Measurements from ENCODE around the gene TOP2B. TPM values are rescaled to one million over a fixed set of nuclear protein-coding genes. Genes with fewer than 3 reads are reported as not detected.

The TOP2B gene
- polyA plus RNA-seq, 2 of the 4 experiments (the other 2 are of a cell fraction): 65.8 to 95.7 TPM

DNA sequence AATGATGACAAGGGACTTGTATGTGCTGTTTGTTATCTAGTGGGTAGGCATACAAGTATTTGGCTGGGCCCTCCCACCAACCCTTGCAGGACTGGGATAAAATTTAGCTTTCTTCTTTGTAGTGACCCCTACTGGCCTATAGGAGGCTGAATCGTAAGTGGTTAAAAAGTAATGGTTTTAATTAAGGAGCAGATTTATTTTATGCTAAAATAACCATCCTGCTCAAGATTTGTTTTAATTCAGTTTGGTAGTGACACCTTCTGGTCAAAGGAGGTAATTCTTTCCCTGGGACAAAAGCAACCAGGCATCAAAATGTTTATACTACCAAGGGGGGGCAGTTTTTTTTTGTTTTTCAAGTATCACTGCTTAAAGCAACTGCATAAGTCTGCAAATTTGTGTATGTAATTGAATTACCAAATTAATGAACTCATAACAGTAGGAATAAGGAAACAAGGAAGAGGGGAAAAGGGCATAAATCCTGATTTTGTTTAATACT is 70.7 kb downstream of the TOP2B start (continued):
- TF ChIP-seq, protein P1, sequence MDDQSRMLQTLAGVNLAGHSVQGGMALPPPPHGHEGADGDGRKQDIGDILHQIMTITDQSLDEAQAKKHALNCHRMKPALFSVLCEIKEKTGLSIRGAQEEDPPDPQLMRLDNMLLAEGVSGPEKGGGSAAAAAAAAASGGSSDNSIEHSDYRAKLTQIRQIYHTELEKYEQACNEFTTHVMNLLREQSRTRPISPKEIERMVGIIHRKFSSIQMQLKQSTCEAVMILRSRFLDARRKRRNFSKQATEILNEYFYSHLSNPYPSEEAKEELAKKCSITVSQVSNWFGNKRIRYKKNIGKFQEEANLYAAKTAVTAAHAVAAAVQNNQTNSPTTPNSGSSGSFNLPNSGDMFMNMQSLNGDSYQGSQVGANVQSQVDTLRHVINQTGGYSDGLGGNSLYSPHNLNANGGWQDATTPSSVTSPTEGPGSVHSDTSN (IDR thresholded peaks at IDR 0.05): no peak
- TF ChIP-seq RAD21 (conservative IDR thresholded peaks at IDR 0.05 in 1 of 2, IDR thresholded peaks at IDR 0.05 in 1 of 2): peak; percentile 78 to 86

DNA sequence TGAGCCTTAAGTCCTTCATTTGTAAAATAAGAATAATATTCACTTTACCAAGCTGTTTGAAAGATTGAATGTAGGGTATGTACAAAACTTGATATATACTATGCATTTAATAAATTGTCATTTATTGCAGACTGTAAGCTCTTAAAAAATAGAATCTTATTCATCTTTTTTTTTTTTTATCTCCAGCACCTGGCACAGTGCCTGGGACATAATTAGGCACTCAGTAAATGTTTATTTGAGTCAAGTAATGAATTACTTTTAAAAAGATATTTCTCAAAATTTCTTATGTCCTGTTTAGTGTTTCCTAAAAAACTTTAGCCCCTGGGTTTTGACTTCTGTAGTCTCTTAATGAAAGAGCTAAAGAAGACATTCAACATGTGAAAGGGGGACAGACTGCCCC is 71.7 kb downstream of the TOP2B start:
- DNase-seq (ENCODE audit: low read depth in 1 of 2, low spot score in 1 of 2): no peak
- Histone ChIP-seq H3K4me3 (no peak overlapping the region), H3K4me2 (peak overlapping the region; percentile 68), H3K9me3 (no peaks in the 10 kb centered on the region), H3K27ac (peak overlapping the region; percentile 91), H3K4me1 (peaks cover 58% of the 10 kb centered on the region)
- no peak for FAIRE-seq
- TF ChIP-seq HOXB5 (CRISPR knock-in tag; IDR thresholded peaks at IDR 0.05) (no peak), CHD2 (IDR thresholded peaks at IDR 0.05; ENCODE audit: low read length, partially characterized antibody) (no peak), SREBF2 (IDR thresholded peaks at IDR 0.05) (no peak), JUNB (IDR thresholded peaks at IDR 0.05) (no peak), TP53 (CRISPR knock-in tag; IDR thresholded peaks at IDR 0.05) (no peak), ZC3H11A (IDR thresholded peaks at IDR 0.05) (no peak), HOXB13 (CRISPR knock-in tag; IDR thresholded peaks at IDR 0.05; ENCODE audit: low read depth) (no peak), CEBPB (IDR thresholded peaks at IDR 0.05) (no peak), ZNF302 (CRISPR knock-in tag; IDR thresholded peaks at IDR 0.05) (no peak), CBX2 (IDR thresholded peaks at IDR 0.05; ENCODE audit: borderline replicate concordance, low read depth) (no peak), ESRRA (IDR thresholded peaks at IDR 0.05; ENCODE audit: borderline replicate concordance, low read length) (no peak), BHLHE40 (IDR thresholded peaks at IDR 0.05; ENCODE audit: low read depth, low read length) (no peak), KDM1A (IDR thresholded peaks at IDR 0.05; ENCODE audit: low read depth) (no peak), NPAS2 (CRISPR knock-in tag; IDR thresholded peaks at IDR 0.05; ENCODE audit: borderline replicate concordance) (no peak), TFCP2L1 (CRISPR knock-in tag; IDR thresholded peaks at IDR 0.05) (no peak)
- TF ChIP-seq, protein P2, sequence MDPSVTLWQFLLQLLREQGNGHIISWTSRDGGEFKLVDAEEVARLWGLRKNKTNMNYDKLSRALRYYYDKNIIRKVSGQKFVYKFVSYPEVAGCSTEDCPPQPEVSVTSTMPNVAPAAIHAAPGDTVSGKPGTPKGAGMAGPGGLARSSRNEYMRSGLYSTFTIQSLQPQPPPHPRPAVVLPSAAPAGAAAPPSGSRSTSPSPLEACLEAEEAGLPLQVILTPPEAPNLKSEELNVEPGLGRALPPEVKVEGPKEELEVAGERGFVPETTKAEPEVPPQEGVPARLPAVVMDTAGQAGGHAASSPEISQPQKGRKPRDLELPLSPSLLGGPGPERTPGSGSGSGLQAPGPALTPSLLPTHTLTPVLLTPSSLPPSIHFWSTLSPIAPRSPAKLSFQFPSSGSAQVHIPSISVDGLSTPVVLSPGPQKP (IDR thresholded peaks at IDR 0.05; ENCODE audit: low read depth, low read length): no peak
- TF ChIP-seq, protein P1 (IDR thresholded peaks at IDR 0.05): no peak
- TF ChIP-seq, protein P3, sequence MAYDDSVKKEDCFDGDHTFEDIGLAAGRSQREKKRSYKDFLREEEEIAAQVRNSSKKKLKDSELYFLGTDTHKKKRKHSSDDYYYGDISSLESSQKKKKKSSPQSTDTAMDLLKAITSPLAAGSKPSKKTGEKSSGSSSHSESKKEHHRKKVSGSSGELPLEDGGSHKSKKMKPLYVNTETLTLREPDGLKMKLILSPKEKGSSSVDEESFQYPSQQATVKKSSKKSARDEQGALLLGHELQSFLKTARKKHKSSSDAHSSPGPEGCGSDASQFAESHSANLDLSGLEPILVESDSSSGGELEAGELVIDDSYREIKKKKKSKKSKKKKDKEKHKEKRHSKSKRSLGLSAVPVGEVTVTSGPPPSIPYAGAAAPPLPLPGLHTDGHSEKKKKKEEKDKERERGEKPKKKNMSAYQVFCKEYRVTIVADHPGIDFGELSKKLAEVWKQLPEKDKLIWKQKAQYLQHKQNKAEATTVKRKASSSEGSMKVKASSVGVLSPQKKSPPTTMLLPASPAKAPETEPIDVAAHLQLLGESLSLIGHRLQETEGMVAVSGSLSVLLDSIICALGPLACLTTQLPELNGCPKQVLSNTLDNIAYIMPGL (CRISPR knock-in tag; IDR thresholded peaks at IDR 0.05; ENCODE audit: borderline replicate concordance): no peak
- TF ChIP-seq, protein P4, sequence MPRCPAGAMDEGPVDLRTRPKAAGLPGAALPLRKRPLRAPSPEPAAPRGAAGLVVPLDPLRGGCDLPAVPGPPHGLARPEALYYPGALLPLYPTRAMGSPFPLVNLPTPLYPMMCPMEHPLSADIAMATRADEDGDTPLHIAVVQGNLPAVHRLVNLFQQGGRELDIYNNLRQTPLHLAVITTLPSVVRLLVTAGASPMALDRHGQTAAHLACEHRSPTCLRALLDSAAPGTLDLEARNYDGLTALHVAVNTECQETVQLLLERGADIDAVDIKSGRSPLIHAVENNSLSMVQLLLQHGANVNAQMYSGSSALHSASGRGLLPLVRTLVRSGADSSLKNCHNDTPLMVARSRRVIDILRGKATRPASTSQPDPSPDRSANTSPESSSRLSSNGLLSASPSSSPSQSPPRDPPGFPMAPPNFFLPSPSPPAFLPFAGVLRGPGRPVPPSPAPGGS (IDR thresholded peaks at IDR 0.05): no peak
- no peak for ATAC-seq
- CTCF ChIA-PET: interaction anchor here (0.6 to 4.8 kb wide), 35 partner anchors 9 to 918 kb away, joined by 3 to 45 read pairs (median 5); partner anchors contain the start of gene RARB
- POLR2A ChIA-PET: interaction anchor here (1.3 to 2.7 kb wide), 2 partner anchors 165 to 169 kb away, joined by 4 to 46 read pairs; partner anchors contain the start of gene RARB

Data from A549 (cell line).